ENCODE data around the gene RNMT. TPM values are rescaled to one million over a fixed set of nuclear protein-coding genes. Genes with fewer than 3 reads are reported as not detected.

Gene RNMT
- polyA plus RNA-seq, 1 donor from 2014 or later, result 29.8 TPM

DNA sequence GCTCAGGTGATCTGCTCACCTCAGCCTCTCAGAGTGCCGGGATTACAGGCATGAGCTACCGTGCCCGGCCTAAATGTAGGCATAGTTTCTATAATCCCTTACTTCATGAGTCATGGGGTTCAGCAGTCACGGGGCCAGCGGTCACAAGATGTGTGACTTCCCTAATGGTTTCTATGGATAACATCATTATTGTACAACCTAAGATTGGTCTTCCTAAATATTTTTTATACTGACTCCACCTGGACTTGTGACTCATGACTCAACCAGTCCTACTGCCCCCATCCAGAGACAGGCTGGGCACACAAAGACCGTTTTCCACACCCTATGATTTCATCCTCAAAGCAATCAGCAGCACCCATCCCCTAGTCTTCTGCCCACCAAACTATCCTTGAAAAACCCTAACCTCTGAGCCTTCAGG is 16.1 kb upstream of the RNMT start:
- Histone ChIP-seq H3K9me2 (ENCODE audit: insufficient read depth, low read length) (no peaks in the 10 kb centered on the region), H3K4me2 (ENCODE audit: low read length) (no peak overlapping the region), H3K27ac (ENCODE audit: low read length) (no peak overlapping the region), H3K36me3 (ENCODE audit: insufficient read depth, low read length) (no peaks in the 10 kb centered on the region), H3K9me3 (ENCODE audit: low read length) (no peaks in the 10 kb centered on the region), H3K79me2 (replicated peaks; ENCODE audit: insufficient read depth, low read length) (no peaks in the 10 kb centered on the region), H3K9ac (ENCODE audit: low read length) (no peak overlapping the region), H3K4me3 (ENCODE audit: low read length) (no peak overlapping the region), H3K27me3 (ENCODE audit: insufficient read depth, low read depth, low read length) (no peaks in the 10 kb centered on the region), H4K20me1 (ENCODE audit: insufficient read depth) (no peaks in the 10 kb centered on the region), H3F3A (ENCODE audit: insufficient read depth, low read length, poor library complexity, severe bottlenecking) (no peaks in the 10 kb centered on the region), H2AFZ (ENCODE audit: low read depth, low read length) (no peak overlapping the region)
- TF ChIP-seq, protein P1, sequence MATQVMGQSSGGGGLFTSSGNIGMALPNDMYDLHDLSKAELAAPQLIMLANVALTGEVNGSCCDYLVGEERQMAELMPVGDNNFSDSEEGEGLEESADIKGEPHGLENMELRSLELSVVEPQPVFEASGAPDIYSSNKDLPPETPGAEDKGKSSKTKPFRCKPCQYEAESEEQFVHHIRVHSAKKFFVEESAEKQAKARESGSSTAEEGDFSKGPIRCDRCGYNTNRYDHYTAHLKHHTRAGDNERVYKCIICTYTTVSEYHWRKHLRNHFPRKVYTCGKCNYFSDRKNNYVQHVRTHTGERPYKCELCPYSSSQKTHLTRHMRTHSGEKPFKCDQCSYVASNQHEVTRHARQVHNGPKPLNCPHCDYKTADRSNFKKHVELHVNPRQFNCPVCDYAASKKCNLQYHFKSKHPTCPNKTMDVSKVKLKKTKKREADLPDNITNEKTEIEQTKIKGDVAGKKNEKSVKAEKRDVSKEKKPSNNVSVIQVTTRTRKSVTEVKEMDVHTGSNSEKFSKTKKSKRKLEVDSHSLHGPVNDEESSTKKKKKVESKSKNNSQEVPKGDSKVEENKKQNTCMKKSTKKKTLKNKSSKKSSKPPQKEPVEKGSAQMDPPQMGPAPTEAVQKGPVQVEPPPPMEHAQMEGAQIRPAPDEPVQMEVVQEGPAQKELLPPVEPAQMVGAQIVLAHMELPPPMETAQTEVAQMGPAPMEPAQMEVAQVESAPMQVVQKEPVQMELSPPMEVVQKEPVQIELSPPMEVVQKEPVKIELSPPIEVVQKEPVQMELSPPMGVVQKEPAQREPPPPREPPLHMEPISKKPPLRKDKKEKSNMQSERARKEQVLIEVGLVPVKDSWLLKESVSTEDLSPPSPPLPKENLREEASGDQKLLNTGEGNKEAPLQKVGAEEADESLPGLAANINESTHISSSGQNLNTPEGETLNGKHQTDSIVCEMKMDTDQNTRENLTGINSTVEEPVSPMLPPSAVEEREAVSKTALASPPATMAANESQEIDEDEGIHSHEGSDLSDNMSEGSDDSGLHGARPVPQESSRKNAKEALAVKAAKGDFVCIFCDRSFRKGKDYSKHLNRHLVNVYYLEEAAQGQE (IDR thresholded peaks at IDR 0.05; ENCODE audit: borderline replicate concordance), result no peak

DNA sequence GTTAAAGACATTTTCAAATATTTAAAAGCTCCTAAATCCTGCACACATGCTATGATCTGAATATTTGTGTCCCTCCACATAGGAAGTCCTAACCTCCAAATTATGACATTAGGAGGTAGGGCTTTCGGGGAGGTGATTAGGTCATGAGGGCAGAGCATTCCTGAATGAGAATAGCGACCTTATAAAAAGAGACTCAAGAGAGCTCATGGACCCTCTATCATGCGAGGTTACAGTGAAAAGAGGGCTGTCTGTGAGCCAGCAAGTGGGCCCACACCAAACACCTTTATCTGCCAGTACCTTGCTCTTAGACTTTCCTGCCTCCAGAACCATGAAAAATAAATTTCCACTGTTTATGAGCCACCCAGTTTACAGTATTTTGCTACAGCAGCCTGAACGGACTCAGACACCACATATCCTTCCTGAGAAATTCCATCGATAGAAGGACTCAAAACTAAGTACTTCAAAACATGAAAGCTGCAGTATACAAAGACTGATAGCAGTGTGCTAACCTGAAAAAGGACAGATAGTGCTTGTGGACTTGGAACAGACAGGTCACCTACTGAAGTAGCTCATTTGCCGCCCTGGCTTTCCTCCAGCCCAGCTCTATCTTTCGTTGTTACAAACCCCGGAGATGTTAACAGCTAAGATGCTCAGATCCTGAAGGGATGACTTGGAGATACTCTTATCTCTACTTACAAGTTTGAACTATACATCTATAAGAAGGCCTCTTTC is 13.9 kb upstream of the RNMT start:
- Histone ChIP-seq H3K9me2 (ENCODE audit: insufficient read depth, low read length) (no peaks in the 10 kb centered on the region), H3K79me2 (replicated peaks; ENCODE audit: insufficient read depth, low read length) (no peaks in the 10 kb centered on the region), H3K9me3 (ENCODE audit: low read length) (no peaks in the 10 kb centered on the region), H3K27ac (ENCODE audit: low read length) (no peak overlapping the region), H3K27me3 (ENCODE audit: insufficient read depth, low read depth, low read length) (no peaks in the 10 kb centered on the region), H3F3A (ENCODE audit: insufficient read depth, low read length, poor library complexity, severe bottlenecking) (no peaks in the 10 kb centered on the region), H3K4me2 (ENCODE audit: low read length) (no peak overlapping the region), H3K9ac (ENCODE audit: low read length) (no peak overlapping the region), H2AFZ (ENCODE audit: low read depth, low read length) (no peak overlapping the region), H4K20me1 (ENCODE audit: insufficient read depth) (no peaks in the 10 kb centered on the region), H3K4me3 (ENCODE audit: low read length) (no peak overlapping the region), H3K36me3 (ENCODE audit: insufficient read depth, low read length) (no peaks in the 10 kb centered on the region)
- TF ChIP-seq, protein P2, sequence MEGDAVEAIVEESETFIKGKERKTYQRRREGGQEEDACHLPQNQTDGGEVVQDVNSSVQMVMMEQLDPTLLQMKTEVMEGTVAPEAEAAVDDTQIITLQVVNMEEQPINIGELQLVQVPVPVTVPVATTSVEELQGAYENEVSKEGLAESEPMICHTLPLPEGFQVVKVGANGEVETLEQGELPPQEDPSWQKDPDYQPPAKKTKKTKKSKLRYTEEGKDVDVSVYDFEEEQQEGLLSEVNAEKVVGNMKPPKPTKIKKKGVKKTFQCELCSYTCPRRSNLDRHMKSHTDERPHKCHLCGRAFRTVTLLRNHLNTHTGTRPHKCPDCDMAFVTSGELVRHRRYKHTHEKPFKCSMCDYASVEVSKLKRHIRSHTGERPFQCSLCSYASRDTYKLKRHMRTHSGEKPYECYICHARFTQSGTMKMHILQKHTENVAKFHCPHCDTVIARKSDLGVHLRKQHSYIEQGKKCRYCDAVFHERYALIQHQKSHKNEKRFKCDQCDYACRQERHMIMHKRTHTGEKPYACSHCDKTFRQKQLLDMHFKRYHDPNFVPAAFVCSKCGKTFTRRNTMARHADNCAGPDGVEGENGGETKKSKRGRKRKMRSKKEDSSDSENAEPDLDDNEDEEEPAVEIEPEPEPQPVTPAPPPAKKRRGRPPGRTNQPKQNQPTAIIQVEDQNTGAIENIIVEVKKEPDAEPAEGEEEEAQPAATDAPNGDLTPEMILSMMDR (IDR thresholded peaks at IDR 0.05; ENCODE audit: poor library complexity, severe bottlenecking), result no peak
- no peak for TF ChIP-seq TAF1 (IDR thresholded peaks at IDR 0.05; ENCODE audit: low read depth)
- TF ChIP-seq, protein P1 (IDR thresholded peaks at IDR 0.05; ENCODE audit: borderline replicate concordance), result no peak
- no peak for TF ChIP-seq EP300 (conservative IDR thresholded peaks at IDR 0.05; ENCODE audit: poor library complexity, severe bottlenecking)
- TF ChIP-seq POLR2AphosphoS5 (IDR thresholded peaks at IDR 0.05), result no peak
- no peak for TF ChIP-seq EZH2 (IDR thresholded peaks at IDR 0.05; ENCODE audit: borderline replicate concordance, insufficient read depth, low read length, poor library complexity, severe bottlenecking)
- TF ChIP-seq RAD21 (conservative IDR thresholded peaks at IDR 0.05), result no peak
- TF ChIP-seq SMC3 (conservative IDR thresholded peaks at IDR 0.05; ENCODE audit: poor library complexity), result no peak
- no peak for TF ChIP-seq MXI1 (conservative IDR thresholded peaks at IDR 0.05; ENCODE audit: poor library complexity, severe bottlenecking)
